B cell (primary cell): ENCODE results near the gene ITPKC. TPM values are rescaled to one million over a fixed set of nuclear protein-coding genes. Genes with fewer than 3 reads are reported as not detected.

ENCODE experiments used
- ATAC-seq: fragments of 200-7000 bp; cut with Tn5 transposase; one replicate; pipeline ENCODE4 v1.10.0; 2021; ENCODE audit warnings: low read depth, mild to moderate bottlenecking, moderate number of reproducible peaks, moderate library complexity
- CTCF ChIA-PET: fragments of 350-600 bp; sonication (Branson Sonifier 250); formaldehyde crosslinking; loops from one replicate; lab custom pipeline; 2021; ENCODE audit warnings: antibody characterized with exemption, inconsistent platforms; lab: Charles Lee
- POLR2A ChIA-PET: fragments of 350-600 bp; sonication (Branson Sonifier 250); formaldehyde crosslinking; loops from one replicate; lab custom pipeline; 2021; ENCODE audit warnings: antibody characterized with exemption; lab: Charles Lee
- DNase-seq: peaks from one replicate; pipeline ENCODE4 v3.0.0; 2013
- H2AFZ ChIP-seq: 2 replicates; pipeline ENCODE4 v1.6.1; 2012; ENCODE audit warnings: mild to moderate bottlenecking, low read depth, low read length; ENCODE audit not compliant: insufficient read depth, poor library complexity, severe bottlenecking
- H3K27ac ChIP-seq, 2 donors: 1 replicate in 1 of 2; 2 replicates in 1 of 2; pipeline ENCODE4 v1.5.1; 2012 to 2013; ENCODE audit warnings: low read length in 2 of 2, mild to moderate bottlenecking in 2 of 2, moderate library complexity in 1 of 2
- H3K27me3 ChIP-seq, 4 experiments: fragments of 200-600 bp in 1 of 4; sonication (generic) in 1 of 4; replicated peaks in 1 of 4; 1 replicate in 2 of 4; 2 replicates in 2 of 4; pipeline versions ENCODE4 v1.6.1 to v1.7.0; 2013 to 2016; ENCODE audit warnings: low read length in 3 of 4, mild to moderate bottlenecking in 2 of 4, mixed read lengths in 1 of 4, moderate library complexity in 1 of 4; ENCODE audit not compliant: insufficient read depth in 4 of 4, control insufficient read depth in 3 of 4; ENCODE audit errors: control extremely low read depth in 1 of 4
- H3K36me3 ChIP-seq, 2 experiments: replicated peaks in 1 of 2; 1 replicate in 1 of 2; 2 replicates in 1 of 2; pipeline versions ENCODE4 v1.6.1 to v1.7.1; 2013; ENCODE audit warnings: low read length in 1 of 2; ENCODE audit not compliant: insufficient read depth in 2 of 2, control insufficient read depth in 1 of 2; ENCODE audit errors: control extremely low read depth in 1 of 2, extremely low read depth in 1 of 2
- H3K4me1 ChIP-seq, 2 donors: fragments of 200-600 bp in 1 of 2; sonication (generic) in 1 of 2; 1 replicate in 1 of 2; 2 replicates in 1 of 2; pipeline versions ENCODE4 v1.5.1 to v1.6.1; 2013 to 2017; ENCODE audit warnings: low read length in 2 of 2; ENCODE audit not compliant: control insufficient read depth in 2 of 2, insufficient read depth in 2 of 2
- H3K4me2 ChIP-seq: replicated peaks from 2 replicates; pipeline ENCODE3; 2012; ENCODE audit warnings: mild to moderate bottlenecking, low read depth, low read length; ENCODE audit not compliant: poor library complexity, severe bottlenecking
- H3K4me3 ChIP-seq, 5 experiments: fragments of 200-600 bp in 1 of 5; sonication (generic) in 1 of 5; 1 replicate in 3 of 5; 2 replicates in 2 of 5; pipeline versions ENCODE4 v1.5.1 to v1.7.0; 2011 to 2016; ENCODE audit warnings: low read length in 4 of 5, mild to moderate bottlenecking in 4 of 5, low read depth in 2 of 5, control low read depth in 1 of 5, moderate library complexity in 1 of 5; ENCODE audit not compliant: insufficient read depth in 1 of 5; ENCODE audit errors: control extremely low read depth in 1 of 5, extremely low read depth in 1 of 5
- H3K79me2 ChIP-seq: fragments of 200-600 bp; sonication (generic); one replicate; pipeline ENCODE4 v1.6.0; 2016; ENCODE audit warnings: low read length; ENCODE audit not compliant: control insufficient read depth, insufficient read depth
- H3K9ac ChIP-seq: fragments of 200-600 bp; sonication (generic); 2 replicates; pipeline ENCODE4 v1.6.1; 2017; ENCODE audit warnings: mild to moderate bottlenecking, low read length, moderate library complexity
- H3K9me3 ChIP-seq, 3 donors: one replicate each; pipeline versions ENCODE4 v1.6.1 to v1.7.1; 2013; ENCODE audit warnings: low read length in 2 of 3; ENCODE audit not compliant: control insufficient read depth in 2 of 3, insufficient read depth in 1 of 3; ENCODE audit errors: control extremely low read depth in 1 of 3
- H4K20me1 ChIP-seq: 2 replicates; pipeline ENCODE4 v1.6.0; 2012; ENCODE audit warnings: mild to moderate bottlenecking, low read length; ENCODE audit not compliant: insufficient read depth, control insufficient read depth, poor library complexity, severe bottlenecking
- H3K27ac Mint-ChIP-seq: one replicate; pipeline ENCODE4 v1.8.0; 2021; ENCODE audit warnings: mixed read lengths
- H3K27me3 Mint-ChIP-seq: one replicate; pipeline ENCODE4 v1.8.0; 2021; ENCODE audit warnings: mixed read lengths
- H3K4me1 Mint-ChIP-seq: one replicate; pipeline ENCODE4 v1.8.0; 2021; ENCODE audit warnings: mixed read lengths
- H3K4me3 Mint-ChIP-seq: one replicate; pipeline ENCODE4 v1.8.0; 2021; ENCODE audit warnings: mixed read lengths
- H3K9me3 Mint-ChIP-seq: one replicate; pipeline ENCODE4 v1.8.0; 2022; ENCODE audit warnings: mixed read lengths; ENCODE audit not compliant: insufficient read depth
- CTCF ChIP-seq: fragments of 200-600 bp; IDR thresholded peaks from one replicate; pipeline ENCODE4 v1.8.0; 2022; ENCODE audit warnings: antibody characterized with exemption, mild to moderate bottlenecking
- EZH2 ChIP-seq: IDR thresholded peaks from 2 replicates; pipeline ENCODE4 v1.6.1; 2012; ENCODE audit warnings: borderline replicate concordance, low read depth, mild to moderate bottlenecking, moderate library complexity, low read length; ENCODE audit not compliant: insufficient read depth, poor library complexity, severe bottlenecking
- WGBS: methylation state at CpG from one replicate; pipeline ENCODE4 v1.1.5; 2013; ENCODE audit warnings: missing lambda C conversion rate; ENCODE audit not compliant: insufficient coverage; 5-methylcytosine and 5-hydroxymethylcytosine counted together
- intact Hi-C: fragments of 100-400 bp; cut with micrococcal nuclease; formaldehyde crosslinking; loops from one replicate; pipeline ENCODE4 v1.10.0; 2022
- polyA plus RNA-seq: library from polyadenylated mRNA; depleted of rRNA; stranded (reverse); fragments of >200 nt; gene quantifications from 2 replicates; pipeline ENCODE4 v1.2.3, GENCODE V29; 2012
- total RNA-seq, 2 donors: library from RNA; stranded (reverse); fragments of 120-200 nt in 1 of 2; gene quantifications; 1 replicate in 1 of 2; 2 replicates in 1 of 2; pipeline versions ENCODE4 v1.2.3 to v1.2.4, GENCODE V29; 2013 to 2022

The ITPKC gene
- total and polyA plus RNA-seq, 2 donors (not counting 1 experiment from before 2014, with no cell fraction given), result 8.7 to 16.0 TPM

GRCh38 chr19:40705950-40706619, 10.8 kb upstream of the ITPKC start:
- no peak for TF ChIP-seq CTCF
- no peak for TF ChIP-seq EZH2
- H3K27ac Mint-ChIP-seq, result no peak overlapping the region
- H3K79me2 ChIP-seq, result peaks cover 11% of the 10 kb centered on the region
- no peak for DNase-seq
- CTCF ChIA-PET, result interaction anchor here (1.2 kb wide), 1 partner anchor 19 kb away, joined by 3 read pairs; no protein-coding TSS in a partner anchor
- no peaks in the 10 kb centered on the region for H3K9me3 ChIP-seq
- H3K27ac ChIP-seq, result no peak overlapping the region
- peaks cover 11% of the 10 kb centered on the region for H4K20me1 ChIP-seq
- POLR2A ChIA-PET, result no interaction called here
- H3K27me3 ChIP-seq, result no peaks in the 10 kb centered on the region
- no peak overlapping the region for H3K9ac ChIP-seq
- WGBS, result 100% methylated on average over 5 of the region's 7 CpGs
- no peak overlapping the region for H3K4me2 ChIP-seq
- no peak for ATAC-seq
- H3K9me3 Mint-ChIP-seq, result no peaks in the 10 kb centered on the region
- no peak overlapping the region for H3K4me3 ChIP-seq
- no peak overlapping the region for H2AFZ ChIP-seq
- H3K4me1 Mint-ChIP-seq, result peaks cover 2% of the 10 kb centered on the region
- intact Hi-C loops, result no loop called here
- H3K4me1 ChIP-seq, result no peaks in the 10 kb centered on the region
- peaks cover 13 to 75% of the 10 kb centered on the region in 2 experiments for H3K36me3 ChIP-seq
- H3K27me3 Mint-ChIP-seq, result no peaks in the 10 kb centered on the region
- H3K4me3 Mint-ChIP-seq, result no peak overlapping the region

- H3K9ac ChIP-seq, result no peak overlapping the region
- intact Hi-C loops, result no loop called here
- peaks cover 8 to 68% of the 10 kb centered on the region in 2 experiments for H3K36me3 ChIP-seq
- DNase-seq (no peak), ATAC-seq (no peak)
- no peak overlapping the region for H2AFZ ChIP-seq
- no peak overlapping the region for H3K27ac Mint-ChIP-seq
- no peak for TF ChIP-seq EZH2
- peaks cover 11% of the 10 kb centered on the region for H3K79me2 ChIP-seq
- peaks cover 11% of the 10 kb centered on the region for H4K20me1 ChIP-seq
- ChIA-PET CTCF (no interaction called here), POLR2A (no interaction called here)
- H3K4me1 ChIP-seq, result no peaks in the 10 kb centered on the region
- H3K27me3 Mint-ChIP-seq, result no peaks in the 10 kb centered on the region
- no peak overlapping the region for H3K27ac ChIP-seq
- H3K4me3 ChIP-seq, result no peak overlapping the region
- no peak overlapping the region for H3K4me2 ChIP-seq
- H3K9me3 ChIP-seq, result no peaks in the 10 kb centered on the region
- WGBS, result 100% methylated on average over 3 of the region's 7 CpGs
- peaks cover 2% of the 10 kb centered on the region for H3K4me1 Mint-ChIP-seq
- H3K4me3 Mint-ChIP-seq, result no peak overlapping the region
- H3K9me3 Mint-ChIP-seq, result no peaks in the 10 kb centered on the region
- H3K27me3 ChIP-seq, result no peaks in the 10 kb centered on the region
Measured at GRCh38 chr19:40707615-40708014, 9.3 kb upstream of the ITPKC start.
